GM18499 (cell line): Measurements from ENCODE around the gene PANK1.

ENCODE experiments used
- ATAC-seq: cut with Tn5 transposase; IDR thresholded peaks from one replicate; pipeline ENCODE4 v1.9.1; 2021; ENCODE audit warnings: moderate number of reproducible peaks; ENCODE audit not compliant: insufficient read depth, unreplicated experiment

PANK1 gene

GRCh38 chr10:89576696-89577095, 68.3 kb downstream of the PANK1 start:
- ATAC-seq = no peak

- ATAC-seq = no peak
Measured at GRCh38 chr10:89576022-89576421, 69.0 kb downstream of the PANK1 start.

GRCh38 chr10:89575031-89575430, 70.0 kb downstream of the PANK1 start:
- no peak for ATAC-seq

- ATAC-seq = no peak
Measured at GRCh38 chr10:89574368-89574767, 70.7 kb downstream of the PANK1 start.

GRCh38 chr10:89567576-89568245, 77.3 kb downstream of the PANK1 start:
- no peak for ATAC-seq

- ATAC-seq = no peak
Measured at GRCh38 chr10:89566992-89567391, 78.0 kb downstream of the PANK1 start.

- no peak for ATAC-seq
Measured at GRCh38 chr10:89566095-89566950, 78.7 kb downstream of the PANK1 start.

- ATAC-seq = no peak
Measured at GRCh38 chr10:89565180-89565579, 79.9 kb downstream of the PANK1 start.

- no peak for ATAC-seq
Measured at GRCh38 chr10:89563861-89564478, 81.1 kb downstream of the PANK1 start.

GRCh38 chr10:89563311-89563710, 81.7 kb downstream of the PANK1 start:
- no peak for ATAC-seq

GRCh38 chr10:89556600-89556999, 88.4 kb downstream of the PANK1 start:
- ATAC-seq = no peak

- no peak for ATAC-seq
Measured at GRCh38 chr10:89555688-89556445, 89.2 kb downstream of the PANK1 start.

- ATAC-seq = no peak
Measured at GRCh38 chr10:89554433-89554832, 90.6 kb downstream of the PANK1 start.

GRCh38 chr10:89553064-89553734, 91.8 kb downstream of the PANK1 start:
- no peak for ATAC-seq

GRCh38 chr10:89552213-89552612, 92.8 kb downstream of the PANK1 start:
- ATAC-seq = no peak

GRCh38 chr10:89550509-89550908, 94.5 kb downstream of the PANK1 start:
- no peak for ATAC-seq

GRCh38 chr10:89549510-89549909, 95.5 kb downstream of the PANK1 start:
- no peak for ATAC-seq

GRCh38 chr10:89548673-89549072, 96.4 kb downstream of the PANK1 start:
- ATAC-seq = no peak

GRCh38 chr10:89547853-89548513, 97.1 kb downstream of the PANK1 start:
- no peak for ATAC-seq
